Activated CD8-positive, alpha-beta T cell treated with anti-CD3 and anti-CD28 coated beads for 36 hours (primary cell): Measurements from ENCODE around the gene RTRAF. TPM values are rescaled to one million over a fixed set of nuclear protein-coding genes. Genes with fewer than 3 reads are reported as not detected.
A peak's percentile ranks its signal among the peaks of the same experiment; 100 is the strongest.

Source experiments
- ATAC-seq: fragments of 200-7000 bp; cut with Tn5 transposase; one replicate; pipeline ENCODE4 v1.10.0; 2021; ENCODE audit warnings: mild to moderate bottlenecking, moderate library complexity
- CTCF ChIA-PET: fragments of 350-600 bp; sonication (Branson Sonifier 250); formaldehyde crosslinking; loops from one replicate; lab custom pipeline; 2021; ENCODE audit warnings: antibody characterized with exemption; lab: Charles Lee
- POLR2A ChIA-PET: fragments of 350-600 bp; sonication (Branson Sonifier 250); formaldehyde crosslinking; loops from one replicate; lab custom pipeline; 2021; ENCODE audit warnings: antibody characterized with exemption; lab: Charles Lee
- DNase-seq: peaks from one replicate; pipeline ENCODE4 v3.0.0-alpha.2; 2020
- H3K27ac Mint-ChIP-seq: one replicate; pipeline ENCODE4 v1.8.0; 2021; ENCODE audit warnings: mild to moderate bottlenecking, mixed read lengths
- H3K27me3 Mint-ChIP-seq: one replicate; pipeline ENCODE4 v1.8.0; 2021; ENCODE audit warnings: mixed read lengths
- H3K36me3 Mint-ChIP-seq: one replicate; pipeline ENCODE4 v1.8.0; 2021; ENCODE audit warnings: low read depth, mixed read lengths
- H3K4me1 Mint-ChIP-seq: one replicate; pipeline ENCODE4 v1.8.0; 2021; ENCODE audit warnings: low read depth, mixed read lengths
- H3K4me3 Mint-ChIP-seq: one replicate; pipeline ENCODE4 v1.8.0; 2021; ENCODE audit warnings: mild to moderate bottlenecking, moderate library complexity, mixed read lengths
- H3K9me3 Mint-ChIP-seq: one replicate; pipeline ENCODE4 v1.8.0; 2021; ENCODE audit warnings: mixed read lengths
- CTCF ChIP-seq: fragments of 200-600 bp; IDR thresholded peaks from one replicate; pipeline ENCODE4 v1.8.0; 2022; ENCODE audit warnings: antibody characterized with exemption, mild to moderate bottlenecking
- intact Hi-C: fragments of 100-400 bp; cut with micrococcal nuclease; formaldehyde crosslinking; loops from one replicate; pipeline ENCODE4 v1.10.0; 2022
- total RNA-seq, 2 experiments: library from RNA; stranded (reverse); gene quantifications; one replicate each; pipeline ENCODE4 v1.2.3, GENCODE V29; 2021

RTRAF gene
- total RNA-seq, 2 experiments from 2014 or later = 230 to 235 TPM

GRCh38 chr14:51972566-51972965 is 16.8 kb upstream of the RTRAF start:
- no peak for TF ChIP-seq CTCF
- Mint-ChIP-seq H3K27ac (no peak overlapping the region), H3K27me3 (no peaks in the 10 kb centered on the region), H3K36me3 (peaks cover 13% of the 10 kb centered on the region), H3K9me3 (no peaks in the 10 kb centered on the region), H3K4me1 (peaks cover 2% of the 10 kb centered on the region), H3K4me3 (no peak overlapping the region)
- ChIA-PET POLR2A (no interaction called here), CTCF (no interaction called here)
- DNase-seq (no peak), ATAC-seq (no peak)
- intact Hi-C loops = no loop called here

- ChIA-PET POLR2A (interaction anchor here (0.9 kb wide), 1 partner anchor 116 kb away, joined by 3 read pairs; no protein-coding TSS in a partner anchor), CTCF (interaction anchor here (1.1 to 7.4 kb wide), 9 partner anchors 8 to 199 kb away, joined by 4 to 99 read pairs (median 11); partner anchors contain the start of genes GNG2 and RTRAF)
- TF ChIP-seq CTCF = no peak
- Mint-ChIP-seq H3K27ac (no peak overlapping the region), H3K36me3 (no peaks in the 10 kb centered on the region), H3K4me3 (no peak overlapping the region), H3K9me3 (no peaks in the 10 kb centered on the region), H3K4me1 (peaks cover 7% of the 10 kb centered on the region), H3K27me3 (no peaks in the 10 kb centered on the region)
- DNase-seq (no peak), ATAC-seq (no peak)
- intact Hi-C loops = no loop called here
These were observed 12.3 kb upstream of the RTRAF start for GRCh38 chr14:51977075-51977474.

- intact Hi-C loops = no loop called here
- Mint-ChIP-seq H3K27ac (no peak overlapping the region), H3K36me3 (no peaks in the 10 kb centered on the region)
These were observed 10.7 kb upstream of the RTRAF start for GRCh38 chr14:51978681-51979085.

GRCh38 chr14:51979088-51979709 is 10.1 kb upstream of the RTRAF start:
- DNase-seq (peak; percentile 90), ATAC-seq (peak; percentile 70)
- TF ChIP-seq CTCF = peak; percentile 96
- no peak overlapping the region for H3K27ac Mint-ChIP-seq
- ChIA-PET CTCF (interaction anchor here (0.5 to 7.4 kb wide), 64 partner anchors 9 to 696 kb away, joined by 3 to 99 read pairs (median 4); partner anchors contain the start of genes GNG2, NID2 and RTRAF), POLR2A (interaction anchor here (1.0 kb wide), 1 partner anchor 133 kb away, joined by 3 read pairs; no protein-coding TSS in a partner anchor)
- no peaks in the 10 kb centered on the region for H3K9me3 Mint-ChIP-seq
- H3K4me3 Mint-ChIP-seq = no peak overlapping the region
- no peaks in the 10 kb centered on the region for H3K27me3 Mint-ChIP-seq
- H3K4me1 Mint-ChIP-seq = peaks cover 7% of the 10 kb centered on the region
- intact Hi-C loops = no loop called here
- H3K36me3 Mint-ChIP-seq = no peaks in the 10 kb centered on the region

More at GRCh38 chr14:51978681-51979085, 10.7 kb upstream of the RTRAF start:
- Mint-ChIP-seq H3K4me1 (peaks cover 7% of the 10 kb centered on the region), H3K9me3 (no peaks in the 10 kb centered on the region), H3K4me3 (no peak overlapping the region), H3K27me3 (no peaks in the 10 kb centered on the region)
- no peak for TF ChIP-seq CTCF
- ATAC-seq = no peak
- POLR2A ChIA-PET = interaction anchor here (1.0 kb wide), 1 partner anchor 132 kb away, joined by 3 read pairs; no protein-coding TSS in a partner anchor
- CTCF ChIA-PET = interaction anchor here (0.5 to 7.4 kb wide), 61 partner anchors 9 to 695 kb away, joined by 3 to 99 read pairs (median 4); partner anchors contain the start of genes GNG2, NID2 and RTRAF
- no peak for DNase-seq
